Endodermal cell (in vitro differentiated cells): ENCODE measurements around the gene SLC36A2. TPM values are rescaled to one million over a fixed set of nuclear protein-coding genes. Genes with fewer than 3 reads are reported as not detected.

Experiments used
- DNase-seq: peaks from one replicate; pipeline ENCODE4 v3.0.0-alpha.2; 2017
- H3K27ac ChIP-seq: 2 replicates; pipeline ENCODE4 v1.5.1; 2013; ENCODE audit warnings: mild to moderate bottlenecking, low read depth, low read length, moderate library complexity
- H3K27me3 ChIP-seq: 2 replicates; pipeline ENCODE4 v1.6.1; 2013; ENCODE audit warnings: mild to moderate bottlenecking, low read length, moderate library complexity; ENCODE audit not compliant: insufficient read depth, control insufficient read depth, poor library complexity, severe bottlenecking
- H3K36me3 ChIP-seq: 2 replicates; pipeline ENCODE4 v1.7.0; 2013; ENCODE audit warnings: mild to moderate bottlenecking, low read length, moderate library complexity; ENCODE audit not compliant: control insufficient read depth, insufficient read depth
- H3K4me1 ChIP-seq: one replicate; pipeline ENCODE4 v1.7.0; 2013; ENCODE audit warnings: low read length; ENCODE audit not compliant: control insufficient read depth, insufficient read depth
- H3K4me3 ChIP-seq: 2 replicates; pipeline ENCODE4 v1.5.1; 2013; ENCODE audit warnings: mild to moderate bottlenecking, low read length, moderate library complexity
- H3K9ac ChIP-seq: 2 replicates; pipeline ENCODE4 v1.6.1; 2013; ENCODE audit warnings: mild to moderate bottlenecking, low read length, moderate library complexity; ENCODE audit not compliant: poor library complexity, severe bottlenecking; ENCODE audit errors: extremely low read depth
- H3K9me3 ChIP-seq: 2 replicates; pipeline ENCODE4 v1.6.1; 2013; ENCODE audit warnings: mild to moderate bottlenecking, low read length, moderate library complexity; ENCODE audit not compliant: control insufficient read depth
- H3K27ac Mint-ChIP-seq: 2 replicates; pipeline ENCODE4 v1.8.0; 2020; ENCODE audit warnings: mixed read lengths
- H3K27me3 Mint-ChIP-seq: 2 replicates; pipeline ENCODE4 v1.8.0; 2021; ENCODE audit warnings: mild to moderate bottlenecking, mixed read lengths; ENCODE audit not compliant: insufficient read depth
- H3K36me3 Mint-ChIP-seq: 2 replicates; pipeline ENCODE4 v1.8.0; 2020; ENCODE audit warnings: low read depth, mixed read lengths
- H3K4me1 Mint-ChIP-seq: 2 replicates; pipeline ENCODE4 v1.8.0; 2020; ENCODE audit warnings: mixed read lengths
- H3K4me3 Mint-ChIP-seq: 2 replicates; pipeline ENCODE4 v1.8.0; 2020; ENCODE audit warnings: mild to moderate bottlenecking, moderate library complexity, mixed read lengths
- H3K9me3 Mint-ChIP-seq: 2 replicates; pipeline ENCODE4 v1.8.0; 2020; ENCODE audit warnings: mild to moderate bottlenecking, mixed read lengths
- WGBS, 2 experiments: methylation state at CpG; one replicate each; pipeline versions ENCODE4 v1.1.5 to v1.1.7; 2013; ENCODE audit warnings: missing lambda C conversion rate in 2 of 2, mixed read lengths in 1 of 2; ENCODE audit not compliant: insufficient coverage in 1 of 2, insufficient read length in 1 of 2; 5-methylcytosine and 5-hydroxymethylcytosine counted together
- long read RNA-seq, 4 experiments: library from polyadenylated mRNA in 2 of 4; library from RNA in 1 of 4; library from capped mRNA in 1 of 4; stranded (forward) in 3 of 4; unstranded in 1 of 4; transcript quantifications; one replicate each; pipeline ENCODE4 v2.0.0, GENCODE V29; 2020 to 2021; ENCODE audit warnings: inconsistent platforms in 1 of 4
- polyA plus RNA-seq, 2 experiments: library from polyadenylated mRNA; stranded (reverse); fragments of 50-300 nt; gene quantifications; one replicate each; pipeline ENCODE4 v1.2.3, GENCODE V29; 2013
- total RNA-seq, 2 donors: library from RNA; stranded (reverse); fragmentation: NEBNext Ultra II Directional in 1 of 2; extraction: Animal tissue kit (Norgen Biotek cat#: 25700) in 1 of 2; gene quantifications; 2 replicates in 1 of 2; 3 replicates in 1 of 2; pipeline ENCODE4 v1.2.1, GENCODE V29; 2021
- TF ChIP-seq, protein P1 (sequence below): fragments of 200-600 bp; sonication (generic); conservative IDR thresholded peaks from 2 replicates; pipeline ENCODE4 v1.5.0; 2021; ENCODE audit warnings: antibody characterized with exemption, mild to moderate bottlenecking

Gene SLC36A2
- 1 to 10 TPM in 1 of 2 donors, not detected in 1; 1.4 TPM for total RNA-seq
- polyA plus RNA-seq (2013, experiment 1 of 2), result not detected
- polyA plus RNA-seq (2013, experiment 2 of 2), result not detected
- long read RNA-seq, experiment 1, result 0 reads
- long read RNA-seq, experiment 2, result 0 reads
- long read RNA-seq, experiment 3, partial matches to known transcripts, result 2 of 3 reads
- long read RNA-seq, experiment 3, other reads (novel, unspliced or antisense), result 0 of 3 reads
- long read RNA-seq, experiment 4, partial matches to known transcripts, result 2 of 2 reads
- long read RNA-seq, experiment 4, other reads (novel, unspliced or antisense), result 0 of 2 reads

- peaks cover 16% of the 10 kb centered on the region for H3K9me3 ChIP-seq
- H3K4me1 ChIP-seq, result peaks cover 35% of the 10 kb centered on the region
- Mint-ChIP-seq H3K4me1 (peaks cover 50% of the 10 kb centered on the region), H3K27me3 (peaks cover 16% of the 10 kb centered on the region), H3K4me3 (peak within 1 kb of the TSS; percentile 1), H3K9me3 (peaks cover 6% of the 10 kb centered on the region), H3K27ac (peak within 1 kb of the TSS; percentile 90), H3K36me3 (no peaks in the 10 kb centered on the region)
- 88 to 93% methylated on average over 5 to 7 of the region's 8 CpGs for WGBS, 2 experiments
- no peak within 1 kb of the TSS for H3K27ac ChIP-seq
- H3K4me3 ChIP-seq, result no peak within 1 kb of the TSS
- no peaks in the 10 kb centered on the region for H3K36me3 ChIP-seq
- TF ChIP-seq, protein P1, sequence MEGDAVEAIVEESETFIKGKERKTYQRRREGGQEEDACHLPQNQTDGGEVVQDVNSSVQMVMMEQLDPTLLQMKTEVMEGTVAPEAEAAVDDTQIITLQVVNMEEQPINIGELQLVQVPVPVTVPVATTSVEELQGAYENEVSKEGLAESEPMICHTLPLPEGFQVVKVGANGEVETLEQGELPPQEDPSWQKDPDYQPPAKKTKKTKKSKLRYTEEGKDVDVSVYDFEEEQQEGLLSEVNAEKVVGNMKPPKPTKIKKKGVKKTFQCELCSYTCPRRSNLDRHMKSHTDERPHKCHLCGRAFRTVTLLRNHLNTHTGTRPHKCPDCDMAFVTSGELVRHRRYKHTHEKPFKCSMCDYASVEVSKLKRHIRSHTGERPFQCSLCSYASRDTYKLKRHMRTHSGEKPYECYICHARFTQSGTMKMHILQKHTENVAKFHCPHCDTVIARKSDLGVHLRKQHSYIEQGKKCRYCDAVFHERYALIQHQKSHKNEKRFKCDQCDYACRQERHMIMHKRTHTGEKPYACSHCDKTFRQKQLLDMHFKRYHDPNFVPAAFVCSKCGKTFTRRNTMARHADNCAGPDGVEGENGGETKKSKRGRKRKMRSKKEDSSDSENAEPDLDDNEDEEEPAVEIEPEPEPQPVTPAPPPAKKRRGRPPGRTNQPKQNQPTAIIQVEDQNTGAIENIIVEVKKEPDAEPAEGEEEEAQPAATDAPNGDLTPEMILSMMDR, result no peak
- H3K27me3 ChIP-seq, result no peaks in the 10 kb centered on the region
- DNase-seq, result no peak
- no peak within 1 kb of the TSS for H3K9ac ChIP-seq
Observed at GRCh38 chr5:151347369-151347768, at the start of gene SLC36A2. Gene SLC36A2 (minus strand): TSS chr5:151347559. CDS start chr5:151347460, 99 bp downstream.

GRCh38 chr5:151388960-151389359 is 41.6 kb upstream of the SLC36A2 start:
- Mint-ChIP-seq H3K4me1 (peaks cover 32% of the 10 kb centered on the region), H3K27me3 (no peaks in the 10 kb centered on the region), H3K4me3 (no peak overlapping the region), H3K27ac (peak overlapping the region; percentile 37), H3K9me3 (peaks cover 32% of the 10 kb centered on the region), H3K36me3 (peaks cover 3% of the 10 kb centered on the region)
- 92 to 95% methylated on average over 2 of the region's 2 CpGs for WGBS, 2 experiments
- H3K4me1 ChIP-seq, result peaks cover 6% of the 10 kb centered on the region
- TF ChIP-seq, protein P1, result no peak
- peak overlapping the region; percentile 18 for H3K4me3 ChIP-seq
- no peak overlapping the region for H3K9ac ChIP-seq
- no peak overlapping the region for H3K27ac ChIP-seq
- no peak for DNase-seq
- no peaks in the 10 kb centered on the region for H3K27me3 ChIP-seq
- no peaks in the 10 kb centered on the region for H3K9me3 ChIP-seq
- H3K36me3 ChIP-seq, result no peaks in the 10 kb centered on the region

DNA sequence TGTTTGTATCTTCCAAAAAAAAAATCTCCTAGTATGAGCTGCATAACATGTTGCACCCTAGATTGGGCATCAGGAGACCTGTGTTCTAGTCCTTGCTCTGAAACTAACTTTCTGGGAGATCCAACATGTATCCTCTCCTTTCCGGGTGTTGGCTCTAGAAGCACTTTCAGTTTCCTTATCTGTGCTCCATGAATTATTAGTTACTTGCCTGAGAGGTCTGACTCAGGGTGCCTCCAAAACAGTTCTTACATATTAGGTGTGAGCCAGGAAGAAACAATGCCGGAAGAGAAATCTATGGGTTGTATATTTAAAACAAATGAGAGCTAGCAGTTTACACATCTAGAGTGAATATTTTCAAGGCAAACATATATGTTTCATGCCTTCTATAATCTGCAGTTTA is 36.7 kb upstream of the SLC36A2 start:
- H3K9me3 ChIP-seq, result no peaks in the 10 kb centered on the region
- no peaks in the 10 kb centered on the region for H3K36me3 ChIP-seq
- Mint-ChIP-seq H3K9me3 (peaks cover 2% of the 10 kb centered on the region), H3K36me3 (peaks cover 2% of the 10 kb centered on the region), H3K4me1 (peaks cover 32% of the 10 kb centered on the region), H3K4me3 (no peak overlapping the region), H3K27me3 (peaks cover 3% of the 10 kb centered on the region), H3K27ac (no peak overlapping the region)
- WGBS, 2 experiments, result 92 to 94% methylated on average over 2 of the region's 2 CpGs
- no peaks in the 10 kb centered on the region for H3K27me3 ChIP-seq
- no peak overlapping the region for H3K27ac ChIP-seq
- no peak for DNase-seq
- TF ChIP-seq, protein P1, result no peak
- no peak overlapping the region for H3K4me3 ChIP-seq
- peaks cover 6% of the 10 kb centered on the region for H3K4me1 ChIP-seq
- no peak overlapping the region for H3K9ac ChIP-seq
